Brain microvascular endothelial cell (primary cell): ENCODE results near the gene PRDX1.

Experiments
- DNase-seq: peaks from one replicate; pipeline ENCODE4 v3.0.0-alpha.2; 2020
- H3K27ac ChIP-seq: fragments of 250-450 bp; sonication (Bioruptor Pico); 2 replicates; pipeline ENCODE4 v1.5.1; 2020; ENCODE audit warnings: mild to moderate bottlenecking, moderate library complexity
- H3K27me3 ChIP-seq: fragments of 250-450 bp; sonication (Bioruptor Pico); replicated peaks from 2 replicates; pipeline ENCODE4 v1.5.1; 2020; ENCODE audit warnings: mild to moderate bottlenecking
- H3K36me3 ChIP-seq: fragments of 250-450 bp; sonication (Bioruptor Pico); replicated peaks from 2 replicates; pipeline ENCODE4 v1.5.1; 2020; ENCODE audit warnings: mild to moderate bottlenecking
- H3K4me3 ChIP-seq: 2 replicates; pipeline ENCODE4 v1.5.1; 2011; ENCODE audit warnings: low read depth, mild to moderate bottlenecking, control low read depth, low read length, moderate library complexity
- in situ Hi-C: cut with HindIII; loops from 2 replicates; pipeline ENCODE4 v1.10.0; 2017; ENCODE audit warnings: low sequenced_read_pairs, low pct_ligation_motif_present
- TF ChIP-seq, protein P1 (sequence below): IDR thresholded peaks from 2 replicates; pipeline ENCODE4 v1.5.1; 2011; ENCODE audit warnings: low read depth, mild to moderate bottlenecking, moderate library complexity, low read length, control low read depth, inconsistent platforms; ENCODE audit errors: missing control alignments

PRDX1 gene

GRCh38 chr1:45510036-45510971 is 11.4 kb downstream of the PRDX1 start:
- no peak for DNase-seq
- Histone ChIP-seq H3K36me3 (peaks cover 69% of the 10 kb centered on the region), H3K27me3 (no peaks in the 10 kb centered on the region), H3K27ac (no peak overlapping the region), H3K4me3 (no peak overlapping the region)
- TF ChIP-seq, protein P1, sequence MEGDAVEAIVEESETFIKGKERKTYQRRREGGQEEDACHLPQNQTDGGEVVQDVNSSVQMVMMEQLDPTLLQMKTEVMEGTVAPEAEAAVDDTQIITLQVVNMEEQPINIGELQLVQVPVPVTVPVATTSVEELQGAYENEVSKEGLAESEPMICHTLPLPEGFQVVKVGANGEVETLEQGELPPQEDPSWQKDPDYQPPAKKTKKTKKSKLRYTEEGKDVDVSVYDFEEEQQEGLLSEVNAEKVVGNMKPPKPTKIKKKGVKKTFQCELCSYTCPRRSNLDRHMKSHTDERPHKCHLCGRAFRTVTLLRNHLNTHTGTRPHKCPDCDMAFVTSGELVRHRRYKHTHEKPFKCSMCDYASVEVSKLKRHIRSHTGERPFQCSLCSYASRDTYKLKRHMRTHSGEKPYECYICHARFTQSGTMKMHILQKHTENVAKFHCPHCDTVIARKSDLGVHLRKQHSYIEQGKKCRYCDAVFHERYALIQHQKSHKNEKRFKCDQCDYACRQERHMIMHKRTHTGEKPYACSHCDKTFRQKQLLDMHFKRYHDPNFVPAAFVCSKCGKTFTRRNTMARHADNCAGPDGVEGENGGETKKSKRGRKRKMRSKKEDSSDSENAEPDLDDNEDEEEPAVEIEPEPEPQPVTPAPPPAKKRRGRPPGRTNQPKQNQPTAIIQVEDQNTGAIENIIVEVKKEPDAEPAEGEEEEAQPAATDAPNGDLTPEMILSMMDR: no peak
- in situ Hi-C loops: no loop called here

DNA sequence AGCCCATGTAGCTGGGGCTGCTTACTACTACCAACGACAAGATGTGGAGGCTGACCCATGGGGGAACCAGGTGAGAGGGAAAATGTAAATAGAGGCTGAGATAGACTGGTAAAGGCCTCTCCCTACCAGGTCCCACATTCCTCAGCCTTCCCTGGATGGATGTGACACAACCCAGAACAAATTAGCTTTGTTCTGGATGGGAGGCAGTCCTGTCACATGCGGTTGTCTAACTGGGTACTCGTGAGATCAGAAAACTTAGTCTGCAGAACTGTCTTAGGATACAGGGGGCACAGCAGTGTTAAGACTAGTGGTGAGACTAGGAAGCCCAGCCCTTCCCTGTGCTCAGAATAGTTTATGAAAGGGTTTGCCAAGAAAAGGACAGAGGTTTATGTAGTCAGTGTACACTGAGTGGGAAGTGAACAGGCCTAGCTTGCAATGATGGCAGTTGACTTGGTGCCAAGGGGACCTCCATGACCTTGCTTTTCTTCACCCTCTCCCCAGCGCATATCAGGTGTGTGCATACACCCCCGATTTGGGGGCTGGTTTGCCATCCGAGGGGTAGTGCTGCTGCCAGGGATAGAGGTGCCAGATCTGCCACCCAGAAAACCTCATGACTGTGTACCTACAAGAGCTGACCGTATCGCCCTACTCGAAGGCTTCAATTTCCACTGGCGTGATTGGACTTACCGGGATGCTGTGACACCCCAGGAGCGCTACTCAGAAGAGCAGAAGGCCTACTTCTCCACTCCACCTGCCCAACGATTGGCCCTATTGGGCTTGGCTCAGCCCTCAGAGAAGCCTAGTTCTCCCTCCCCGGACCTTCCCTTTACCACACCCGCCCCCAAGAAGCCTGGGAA is 13.2 kb downstream of the PRDX1 start:
- TF ChIP-seq, protein P1: peak; percentile 28
- Histone ChIP-seq H3K4me3 (no peak overlapping the region), H3K27me3 (no peaks in the 10 kb centered on the region), H3K27ac (no peak overlapping the region), H3K36me3 (peaks cover 52% of the 10 kb centered on the region)
- DNase-seq: no peak
- in situ Hi-C loops: no loop called here

GRCh38 chr1:45507893-45508292 is 13.8 kb downstream of the PRDX1 start:
- DNase-seq: no peak
- H3K36me3 ChIP-seq: peaks cover 46% of the 10 kb centered on the region
- TF ChIP-seq, protein P1: no peak
- H3K27me3 ChIP-seq: no peaks in the 10 kb centered on the region
- no peak overlapping the region for H3K27ac ChIP-seq
- H3K4me3 ChIP-seq: no peak overlapping the region
- in situ Hi-C loops: no loop called here

GRCh38 chr1:45507195-45507594 is 14.5 kb downstream of the PRDX1 start:
- TF ChIP-seq, protein P1: no peak
- H3K27ac ChIP-seq: no peak overlapping the region
- in situ Hi-C loops: no loop called here
- H3K36me3 ChIP-seq: peaks cover 39% of the 10 kb centered on the region
- H3K4me3 ChIP-seq: no peak overlapping the region
- no peak for DNase-seq
- no peaks in the 10 kb centered on the region for H3K27me3 ChIP-seq

DNA sequence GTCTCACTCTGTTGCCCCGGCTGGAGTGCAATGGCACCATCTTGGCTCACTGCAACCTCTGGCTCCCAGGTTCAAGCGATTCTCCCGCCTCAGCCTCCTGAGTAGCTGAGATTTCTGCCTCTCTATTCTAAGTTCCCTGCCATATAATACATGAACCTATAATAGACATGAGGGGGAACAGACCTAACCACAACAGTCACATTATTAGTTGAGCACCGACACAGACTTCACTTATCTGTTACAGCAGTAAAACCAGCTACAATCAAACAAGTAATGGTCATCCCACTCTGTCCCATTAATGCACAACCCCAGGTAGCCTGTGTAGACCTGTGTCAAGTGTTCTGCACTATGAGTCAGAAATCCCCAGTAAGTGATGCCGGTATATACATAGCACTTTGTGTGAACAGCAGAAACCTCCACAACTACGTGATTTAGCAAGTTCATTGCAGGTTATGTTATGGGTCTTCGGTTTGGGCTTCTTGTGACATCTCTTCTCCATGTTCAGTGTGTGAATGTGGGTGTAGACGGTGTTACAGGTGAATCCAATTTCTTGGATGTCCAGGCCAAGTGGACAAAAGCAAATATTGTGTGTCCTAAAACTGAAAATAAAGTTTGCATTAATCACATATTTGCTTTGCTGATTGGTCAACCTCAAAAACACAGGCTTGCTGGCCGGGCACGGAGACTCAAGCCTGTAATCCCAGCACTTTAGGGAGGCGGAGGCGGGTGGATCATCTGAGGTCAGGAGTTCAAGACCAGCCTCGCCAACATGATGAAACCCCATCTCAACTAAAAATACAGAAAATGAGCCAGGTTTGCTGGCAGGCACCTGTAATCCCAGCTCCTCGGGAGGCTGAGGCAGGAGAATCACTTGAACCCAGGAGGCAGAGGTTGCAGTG is 18.0 kb downstream of the PRDX1 start:
- H3K27me3 ChIP-seq: no peaks in the 10 kb centered on the region
- no peak overlapping the region for H3K4me3 ChIP-seq
- no peak for DNase-seq
- no peak overlapping the region for H3K27ac ChIP-seq
- TF ChIP-seq, protein P1: no peak
- H3K36me3 ChIP-seq: peaks cover 8% of the 10 kb centered on the region
- in situ Hi-C loops: no loop called here
